ENCODE measurements around the gene PTPRM.

The PTPRM gene

GRCh38 chr18:7824970-7825369, 257.9 kb downstream of the PTPRM start:
- TF ChIP-seq BACH2 (CRISPR knock-in tag; IDR thresholded peaks at IDR 0.05; ENCODE audit: borderline replicate concordance): no peak
- no peak for TF ChIP-seq ZC3H10 (CRISPR knock-in tag; IDR thresholded peaks at IDR 0.05)
- TF ChIP-seq ISL1 (CRISPR knock-in tag; IDR thresholded peaks at IDR 0.05): no peak
- no peak for TF ChIP-seq ZFP3 (CRISPR knock-in tag; IDR thresholded peaks at IDR 0.05)
- no peak for TF ChIP-seq ZNF8 (CRISPR knock-in tag; IDR thresholded peaks at IDR 0.05)
- no peak for TF ChIP-seq PPARA (CRISPR knock-in tag; IDR thresholded peaks at IDR 0.05; ENCODE audit: borderline replicate concordance)
- TF ChIP-seq ESRRG (CRISPR knock-in tag; IDR thresholded peaks at IDR 0.05): no peak
- TF ChIP-seq ARNTL (CRISPR knock-in tag; IDR thresholded peaks at IDR 0.05; ENCODE audit: borderline replicate concordance, low read depth): no peak
- TF ChIP-seq TSHZ2 (CRISPR knock-in tag; IDR thresholded peaks at IDR 0.05): no peak
- no peak for TF ChIP-seq ZFP30 (CRISPR knock-in tag; IDR thresholded peaks at IDR 0.05)
- TF ChIP-seq TCF4 (CRISPR knock-in tag; IDR thresholded peaks at IDR 0.05; ENCODE audit: borderline replicate concordance): no peak
- TF ChIP-seq CSDC2 (CRISPR knock-in tag; IDR thresholded peaks at IDR 0.05): no peak
- no peak for ATAC-seq

- peak; percentile 44; the same call in 1 of the 3 replicates for ATAC-seq
Measured at GRCh38 chr18:7830468-7830867, 263.4 kb downstream of the PTPRM start.

GRCh38 chr18:7839548-7839947, 272.4 kb downstream of the PTPRM start:
- TF ChIP-seq TSHZ2 (CRISPR knock-in tag; IDR thresholded peaks at IDR 0.05) (no peak), ISL1 (CRISPR knock-in tag; IDR thresholded peaks at IDR 0.05) (no peak), CSDC2 (CRISPR knock-in tag; IDR thresholded peaks at IDR 0.05) (no peak), POU6F1 (CRISPR knock-in tag; IDR thresholded peaks at IDR 0.05; ENCODE audit: borderline replicate concordance, low read depth) (no peak), ARNTL (CRISPR knock-in tag; IDR thresholded peaks at IDR 0.05; ENCODE audit: borderline replicate concordance, low read depth) (no peak), CREB5 (CRISPR knock-in tag; IDR thresholded peaks at IDR 0.05; ENCODE audit: low read depth) (no peak), PATZ1 (CRISPR knock-in tag; IDR thresholded peaks at IDR 0.05; ENCODE audit: borderline replicate concordance) (no peak), BACH2 (CRISPR knock-in tag; IDR thresholded peaks at IDR 0.05; ENCODE audit: borderline replicate concordance) (no peak), OSR1 (CRISPR knock-in tag; IDR thresholded peaks at IDR 0.05) (no peak), TCF4 (CRISPR knock-in tag; IDR thresholded peaks at IDR 0.05; ENCODE audit: borderline replicate concordance) (no peak)
- no peak for ATAC-seq

More at GRCh38 chr18:7830468-7830867, 263.4 kb downstream of the PTPRM start:
- TF ChIP-seq TOX (CRISPR knock-in tag; IDR thresholded peaks at IDR 0.05; ENCODE audit: borderline replicate concordance): no peak

- TF ChIP-seq ISL1 (CRISPR knock-in tag; IDR thresholded peaks at IDR 0.05): no peak
- TF ChIP-seq ZFP30 (CRISPR knock-in tag; IDR thresholded peaks at IDR 0.05): no peak
- no peak for TF ChIP-seq ZNF70 (CRISPR knock-in tag; IDR thresholded peaks at IDR 0.05)
- TF ChIP-seq ZNF565 (CRISPR knock-in tag; conservative IDR thresholded peaks at IDR 0.05; ENCODE audit: low read depth): no peak
- no peak for TF ChIP-seq GLIS3 (CRISPR knock-in tag; IDR thresholded peaks at IDR 0.05)
- TF ChIP-seq TSHZ2 (CRISPR knock-in tag; IDR thresholded peaks at IDR 0.05): no peak
- no peak for TF ChIP-seq ARNTL (CRISPR knock-in tag; IDR thresholded peaks at IDR 0.05; ENCODE audit: borderline replicate concordance, low read depth)
- ATAC-seq: no peak
Measured at GRCh38 chr18:7840411-7840810, 273.3 kb downstream of the PTPRM start.

Measured in SK-N-SH treated with all-trans-retinoic acid at 6 μM for 48 hours (cell line).